Bladder microvascular endothelial cell (primary cell): ENCODE data around the gene MUL1. TPM values are rescaled to one million over a fixed set of nuclear protein-coding genes. Genes with fewer than 3 reads are reported as not detected.

Experiments used
- total RNA-seq: library from RNA; depleted of rRNA; stranded (reverse); fragments of >200 nt; gene quantifications from 2 replicates; pipeline ENCODE4 v1.2.3, GENCODE V29; 2014

Gene MUL1, protein sequence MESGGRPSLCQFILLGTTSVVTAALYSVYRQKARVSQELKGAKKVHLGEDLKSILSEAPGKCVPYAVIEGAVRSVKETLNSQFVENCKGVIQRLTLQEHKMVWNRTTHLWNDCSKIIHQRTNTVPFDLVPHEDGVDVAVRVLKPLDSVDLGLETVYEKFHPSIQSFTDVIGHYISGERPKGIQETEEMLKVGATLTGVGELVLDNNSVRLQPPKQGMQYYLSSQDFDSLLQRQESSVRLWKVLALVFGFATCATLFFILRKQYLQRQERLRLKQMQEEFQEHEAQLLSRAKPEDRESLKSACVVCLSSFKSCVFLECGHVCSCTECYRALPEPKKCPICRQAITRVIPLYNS
- 19.6 and 43.1 TPM in 2 replicates for total RNA-seq

DNA sequence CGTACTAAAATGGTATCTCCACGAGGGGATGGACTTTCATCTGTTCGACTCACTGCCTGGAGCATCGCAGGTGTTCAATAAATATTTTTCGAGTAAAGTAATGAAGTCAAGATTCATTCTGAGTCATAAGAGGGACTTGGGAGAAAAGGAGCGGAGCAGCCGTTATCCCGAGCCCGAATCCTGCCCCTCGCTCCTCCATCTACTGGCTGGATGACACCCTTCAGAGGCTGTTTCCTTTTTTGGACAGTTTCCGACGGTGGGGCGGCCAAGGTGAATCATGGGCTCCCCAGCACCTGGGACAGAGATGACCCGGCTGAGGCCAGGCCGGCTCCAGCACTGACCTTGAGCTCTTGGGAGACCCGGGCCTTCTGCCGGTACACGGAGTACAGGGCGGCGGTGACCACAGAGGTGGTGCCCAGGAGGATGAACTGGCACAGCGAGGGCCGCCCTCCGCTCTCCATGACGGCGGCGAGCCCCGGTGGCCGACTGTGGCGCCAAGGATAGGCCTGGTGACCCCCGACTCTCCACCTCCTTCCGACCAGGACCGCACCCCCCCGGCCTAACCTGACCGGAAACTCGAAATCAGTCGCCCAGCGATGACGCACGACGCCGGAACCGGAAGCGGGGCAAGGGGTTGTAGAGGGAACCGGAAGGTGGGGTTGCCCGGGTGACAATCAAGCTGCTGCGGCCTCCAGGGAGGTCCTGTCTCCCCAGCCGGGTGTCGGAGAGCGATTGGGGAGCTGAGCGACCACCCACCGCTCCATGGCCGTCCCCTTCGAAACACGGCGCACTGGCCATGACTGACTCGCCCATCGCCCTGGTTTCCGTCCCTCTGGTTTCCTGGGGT, at the start of gene MUL1:
Gene MUL1 (minus strand): TSS at position 588 of the 847 bp plus-strand sequence. CDS start 127 bp downstream, at position 461.

DNA sequence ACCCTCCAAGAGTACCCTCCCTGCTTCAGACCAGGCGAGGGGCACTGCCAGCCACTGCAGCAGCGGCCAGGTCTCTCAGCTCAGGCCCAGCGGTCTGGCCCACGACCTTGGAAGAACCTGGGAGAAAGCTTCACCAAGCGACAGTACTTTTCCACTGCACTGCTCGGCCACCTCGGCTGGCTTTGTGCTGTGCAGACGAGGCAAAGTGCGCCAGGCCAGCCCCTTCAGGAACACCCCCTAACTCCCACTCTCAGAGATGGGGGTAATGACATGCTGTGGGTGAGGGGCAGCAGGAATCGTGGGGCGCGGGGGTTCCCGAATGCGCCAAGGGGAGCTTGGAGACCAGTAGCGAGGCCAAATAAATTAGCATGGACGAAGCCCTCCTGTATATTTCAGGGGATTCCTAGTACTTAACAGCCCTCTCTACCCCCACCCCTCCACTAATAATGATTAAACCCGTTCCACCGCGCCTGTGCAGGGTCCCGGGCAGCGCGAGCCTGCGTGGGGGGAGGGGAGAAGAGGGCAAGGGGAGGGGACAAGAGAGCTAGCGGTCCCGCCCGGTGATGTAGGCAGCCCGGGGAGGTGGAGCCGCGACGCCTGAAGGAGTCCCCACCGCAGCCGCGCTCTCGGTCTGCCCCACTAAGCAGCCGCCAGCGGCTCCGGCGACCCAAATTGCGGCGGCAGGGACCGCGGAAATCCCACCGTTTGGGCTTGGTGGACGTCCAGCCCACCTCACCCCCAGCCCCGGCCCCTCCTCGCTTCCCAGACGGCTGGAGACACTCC, 44.2 kb upstream of the MUL1 start, which contains the start of gene FAM43B:
Gene FAM43B (plus strand): TSS at position 629 of the 783 bp plus-strand sequence. CDS start 401 bp downstream, outside the sequence.

DNA sequence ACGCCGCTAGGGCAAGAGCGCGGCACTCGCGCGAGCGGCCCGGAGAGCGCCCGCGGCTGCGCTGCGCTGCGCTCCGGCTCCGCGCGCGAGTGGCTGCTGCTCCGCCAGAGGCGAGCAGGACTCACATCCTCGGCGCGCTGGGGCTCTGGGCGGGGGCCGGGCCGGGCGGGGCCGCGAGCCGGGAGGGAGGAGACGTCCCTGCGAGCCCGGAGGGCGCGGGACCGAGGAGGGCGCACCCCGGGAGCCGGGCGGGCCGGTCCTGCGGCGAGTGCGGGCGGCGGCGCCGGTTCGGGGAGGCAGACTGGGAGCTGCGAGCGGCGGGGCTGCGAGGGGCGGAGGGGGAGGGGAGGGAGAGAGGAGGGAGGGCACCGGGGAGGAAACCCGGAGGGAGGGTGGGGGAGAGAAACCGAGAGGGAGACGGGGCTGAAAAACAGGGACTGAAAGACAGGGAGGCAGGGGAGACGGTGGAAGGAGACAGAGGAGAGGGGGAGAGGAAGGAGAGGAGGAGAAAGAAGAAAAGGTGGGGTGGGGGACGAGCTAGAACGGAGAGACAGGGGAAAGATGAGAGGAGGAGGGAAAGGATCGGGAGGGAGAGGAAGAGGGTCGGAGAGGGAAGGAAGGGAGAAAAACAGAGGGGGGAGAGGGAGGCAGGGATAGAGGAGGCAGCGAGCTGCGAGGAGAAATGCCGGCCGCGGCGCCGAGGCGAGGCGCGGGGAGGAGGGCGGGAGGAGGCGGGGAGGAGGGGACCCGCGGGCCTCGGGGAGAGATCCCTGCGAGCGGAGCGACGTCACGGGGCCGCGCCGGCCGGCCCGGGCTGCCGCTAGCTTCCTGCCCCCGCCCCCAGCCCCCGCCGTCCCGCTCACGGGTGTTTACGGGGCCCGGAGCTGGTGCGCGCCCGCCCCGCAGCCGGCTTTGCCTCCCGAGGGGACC, 22.2 kb downstream of the MUL1 start, which contains the start of gene CAMK2N1:
Gene CAMK2N1 (minus strand): TSS at position 684 of the 930 bp plus-strand sequence. CDS start 831 bp downstream, outside the sequence.

Other genes starting within 250 kb of the MUL1 start
- gene VWA5B1, start 217.3 kb downstream of the MUL1 start, total RNA-seq = not detected in 2 replicates
- gene CAMK2N1, start 21.9 kb downstream of the MUL1 start, total RNA-seq = 4.2 and 5.2 TPM in 2 replicates
- 0.06 TPM in 1 of 2 replicates, not detected in the other for gene FAM43B, start 44.4 kb upstream of the MUL1 start, total RNA-seq
- gene CDA, start 80.9 kb upstream of the MUL1 start, total RNA-seq = 0.32 and 1.4 TPM in 2 replicates
- gene PINK1, start 125.3 kb upstream of the MUL1 start, total RNA-seq = 48.4 and 69.4 TPM in 2 replicates
- 270 and 327 TPM in 2 replicates for gene DDOST, start 153.2 kb upstream of the MUL1 start, total RNA-seq
- gene KIF17, start 209.9 kb upstream of the MUL1 start, total RNA-seq = 19.1 and 22.4 TPM in 2 replicates
- 0.16 and 1.4 TPM in 2 replicates for gene SH2D5, start 224.6 kb upstream of the MUL1 start, total RNA-seq